Measurements from ENCODE around the gene USP17L30.
A peak's percentile ranks its signal among the peaks of the same experiment; 100 is the strongest.
"Not testable (repeated sequence)": the region's sequence is repeated elsewhere in the genome, so short reads cannot be mapped to it uniquely, and the experiment has no call there.

GRCh38 chr4:9381012-9381534 is 18.1 kb downstream of the USP17L30 start:
- TF ChIP-seq CTCF (IDR thresholded peaks at IDR 0.05): peak in 2 of 3 donors; percentile 46 to 49
- not testable (repeated sequence) for TF ChIP-seq POLR2A, POLR2AphosphoS5 (IDR thresholded peaks at IDR 0.05)
